ENCODE results near the gene METTL26.
A peak's percentile ranks its signal among the peaks of the same experiment; 100 is the strongest.

The METTL26 gene

GRCh38 chr16:662095-662494 is 26.0 kb upstream of the METTL26 start:
- no peak for TF ChIP-seq CTCF (conservative IDR thresholded peaks at IDR 0.05; ENCODE audit: control insufficient read depth, insufficient read depth, low read depth, low read length)

GRCh38 chr16:661184-661821 is 25.2 kb upstream of the METTL26 start:
- no peak overlapping the region for H3K4me3 ChIP-seq (ENCODE audit: control insufficient read depth, low read depth, low read length)
- no peak for DNase-seq (ENCODE audit: low read depth)
- no peak for TF ChIP-seq CTCF (conservative IDR thresholded peaks at IDR 0.05; ENCODE audit: control insufficient read depth, insufficient read depth, low read depth, low read length)

More at GRCh38 chr16:662095-662494, 26.0 kb upstream of the METTL26 start:
- DNase-seq (ENCODE audit: low read depth) = no peak
- H3K4me3 ChIP-seq (ENCODE audit: control insufficient read depth, low read depth, low read length) = no peak overlapping the region

- peak; percentile 91 for DNase-seq (ENCODE audit: low read depth)
- peak; percentile 56 for TF ChIP-seq CTCF (conservative IDR thresholded peaks at IDR 0.05; ENCODE audit: control insufficient read depth, insufficient read depth, low read depth, low read length)
- H3K4me3 ChIP-seq (ENCODE audit: control insufficient read depth, low read depth, low read length) = no peak overlapping the region
These were observed 24.5 kb upstream of the METTL26 start for GRCh38 chr16:660459-661183.

- no peak overlapping the region for H3K4me3 ChIP-seq (ENCODE audit: control insufficient read depth, low read depth, low read length)
- TF ChIP-seq CTCF (conservative IDR thresholded peaks at IDR 0.05; ENCODE audit: control insufficient read depth, insufficient read depth, low read depth, low read length) = no peak
- DNase-seq (ENCODE audit: low read depth) = no peak
These were observed 24.0 kb upstream of the METTL26 start for GRCh38 chr16:660132-660458.

- no peak for TF ChIP-seq CTCF (conservative IDR thresholded peaks at IDR 0.05; ENCODE audit: control insufficient read depth, insufficient read depth, low read depth, low read length)
- no peak for DNase-seq (ENCODE audit: low read depth)
- no peak overlapping the region for H3K4me3 ChIP-seq (ENCODE audit: control insufficient read depth, low read depth, low read length)
These were observed 23.5 kb upstream of the METTL26 start for GRCh38 chr16:659618-660017.

- no peak for DNase-seq (ENCODE audit: low read depth)
- H3K4me3 ChIP-seq (ENCODE audit: control insufficient read depth, low read depth, low read length) = no peak overlapping the region
- TF ChIP-seq CTCF (conservative IDR thresholded peaks at IDR 0.05; ENCODE audit: control insufficient read depth, insufficient read depth, low read depth, low read length) = peak; percentile 2
These were observed 22.8 kb upstream of the METTL26 start for GRCh38 chr16:658679-659571.
